WI38 (cell line): Measurements from ENCODE around the gene PRTN3.
A peak's percentile ranks its signal among the peaks of the same experiment; 100 is the strongest.

Experiments used
- H3K4me3 ChIP-seq: 2 replicates; pipeline ENCODE4 v1.5.1; 2011; ENCODE audit warnings: low read depth, mild to moderate bottlenecking, control low read depth, low read length
- CTCF ChIP-seq: IDR thresholded peaks from 2 replicates; pipeline ENCODE4 v1.5.1; 2012; ENCODE audit warnings: low read depth, mild to moderate bottlenecking, control low read depth, low read length

PRTN3 gene

GRCh38 chr19:800360-801029 is 40.3 kb upstream of the PRTN3 start:
- no peak for TF ChIP-seq CTCF
- peak overlapping the region; percentile 16; the same call in 1 of the 2 replicates for H3K4me3 ChIP-seq

- no peak overlapping the region for H3K4me3 ChIP-seq
- TF ChIP-seq CTCF = no peak
Observed at GRCh38 chr19:801030-801860, 39.6 kb upstream of the PRTN3 start.

- no peak for TF ChIP-seq CTCF
- no peak overlapping the region for H3K4me3 ChIP-seq
Observed at GRCh38 chr19:801861-802497, 38.8 kb upstream of the PRTN3 start.

GRCh38 chr19:802498-803098 is 38.2 kb upstream of the PRTN3 start:
- H3K4me3 ChIP-seq = no peak overlapping the region

GRCh38 chr19:803099-803561 is 37.7 kb upstream of the PRTN3 start:
- no peak for TF ChIP-seq CTCF
- H3K4me3 ChIP-seq = no peak overlapping the region

More at GRCh38 chr19:802498-803098, 38.2 kb upstream of the PRTN3 start:
- TF ChIP-seq CTCF = no peak

GRCh38 chr19:803686-804418 is 36.9 kb upstream of the PRTN3 start:
- no peak for TF ChIP-seq CTCF
- H3K4me3 ChIP-seq = no peak overlapping the region
